ENCODE data around the gene URB1.

DNA sequence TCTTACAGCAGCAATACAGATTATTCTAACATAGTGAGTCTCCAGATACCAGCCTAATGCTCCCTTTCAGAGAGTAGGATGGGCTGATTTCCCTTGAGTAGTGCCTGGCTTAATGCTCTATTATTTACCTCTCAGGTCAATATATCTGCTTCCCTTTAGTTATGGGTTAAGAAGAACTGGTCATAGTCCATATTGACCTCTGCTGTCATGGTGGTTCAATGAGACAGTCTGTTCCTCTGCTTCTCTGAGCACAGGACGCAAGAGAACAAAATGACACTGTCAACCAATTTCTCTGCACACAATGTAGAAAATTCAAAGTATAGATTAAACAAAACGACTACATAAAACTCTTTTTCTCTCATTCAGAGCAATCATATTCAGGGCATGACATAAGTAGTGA lies 91.2 kb downstream of the URB1 start:
- TF ChIP-seq, protein P1, sequence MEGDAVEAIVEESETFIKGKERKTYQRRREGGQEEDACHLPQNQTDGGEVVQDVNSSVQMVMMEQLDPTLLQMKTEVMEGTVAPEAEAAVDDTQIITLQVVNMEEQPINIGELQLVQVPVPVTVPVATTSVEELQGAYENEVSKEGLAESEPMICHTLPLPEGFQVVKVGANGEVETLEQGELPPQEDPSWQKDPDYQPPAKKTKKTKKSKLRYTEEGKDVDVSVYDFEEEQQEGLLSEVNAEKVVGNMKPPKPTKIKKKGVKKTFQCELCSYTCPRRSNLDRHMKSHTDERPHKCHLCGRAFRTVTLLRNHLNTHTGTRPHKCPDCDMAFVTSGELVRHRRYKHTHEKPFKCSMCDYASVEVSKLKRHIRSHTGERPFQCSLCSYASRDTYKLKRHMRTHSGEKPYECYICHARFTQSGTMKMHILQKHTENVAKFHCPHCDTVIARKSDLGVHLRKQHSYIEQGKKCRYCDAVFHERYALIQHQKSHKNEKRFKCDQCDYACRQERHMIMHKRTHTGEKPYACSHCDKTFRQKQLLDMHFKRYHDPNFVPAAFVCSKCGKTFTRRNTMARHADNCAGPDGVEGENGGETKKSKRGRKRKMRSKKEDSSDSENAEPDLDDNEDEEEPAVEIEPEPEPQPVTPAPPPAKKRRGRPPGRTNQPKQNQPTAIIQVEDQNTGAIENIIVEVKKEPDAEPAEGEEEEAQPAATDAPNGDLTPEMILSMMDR (IDR thresholded peaks at IDR 0.05), result no peak
- TF ChIP-seq POLR2A (IDR thresholded peaks at IDR 0.05), result no peak
- no peak for TF ChIP-seq EP300 (IDR thresholded peaks at IDR 0.05)
